GM13977 (cell line): ENCODE measurements around the gene BTC.

Experiments used
- DNase-seq: peaks from one replicate; pipeline ENCODE4 v3.0.0; 2012; ENCODE audit warnings: low spot score
- CTCF ChIP-seq: IDR thresholded peaks from 2 replicates; pipeline ENCODE4 v1.5.1; 2012; ENCODE audit warnings: mild to moderate bottlenecking, control low read depth; ENCODE audit not compliant: insufficient read depth; ENCODE audit errors: extremely low read depth, missing control alignments
- in situ Hi-C: fragments of 300-500 bp; cut with MboI; formaldehyde crosslinking; loops from one replicate; pipeline ENCODE4 v1.12.0; 2022; ENCODE audit warnings: low sequenced_read_pairs, low pct_unique_long_range_greater_than_20kb, mixed read lengths, inconsistent platforms; ENCODE audit not compliant: unreplicated experiment

The BTC gene

GRCh38 chr4:74790652-74791051 is 3.7 kb downstream of the BTC start:
- TF ChIP-seq CTCF = no peak
- DNase-seq = no peak
- in situ Hi-C loops = no loop called here

DNA sequence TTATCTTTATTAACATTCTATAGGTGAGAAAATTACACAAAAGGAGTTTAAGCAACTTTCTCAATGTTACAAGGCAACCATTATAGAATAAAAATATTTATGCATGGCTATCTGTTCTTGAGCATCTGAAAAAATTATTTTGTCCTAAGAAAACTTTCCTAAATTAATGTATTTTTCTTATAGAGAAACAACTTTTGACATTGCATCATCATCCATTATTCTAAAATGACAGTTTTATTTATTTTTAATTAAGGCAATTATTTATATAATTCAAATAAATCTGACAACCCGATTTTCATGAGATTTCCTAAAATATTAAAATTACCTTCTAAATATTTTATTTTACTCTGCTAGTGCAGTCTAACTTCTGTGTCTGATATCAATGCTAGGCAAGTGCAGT is 4.8 kb downstream of the BTC start:
- in situ Hi-C loops = no loop called here
- TF ChIP-seq CTCF = no peak
- DNase-seq = no peak

DNA sequence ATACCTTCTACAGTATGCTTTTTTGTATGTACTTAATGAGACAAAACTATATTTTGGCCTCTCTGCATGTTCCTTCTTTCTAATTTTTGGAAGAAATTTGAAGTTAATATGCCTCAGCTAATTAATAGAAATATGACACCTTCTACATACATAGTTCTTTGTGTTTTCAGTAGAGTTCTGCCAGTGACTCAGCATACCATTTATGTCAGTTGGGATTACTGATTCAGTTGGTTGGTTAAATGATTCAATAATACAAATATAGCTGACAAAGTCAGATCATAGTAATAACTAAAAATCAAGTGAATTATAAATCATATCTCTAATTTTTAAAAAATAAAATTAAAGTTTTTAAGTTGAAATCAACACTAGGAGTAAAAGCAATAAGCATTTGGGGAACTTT is 16.8 kb downstream of the BTC start:
- DNase-seq = no peak
- in situ Hi-C loops = no loop called here
- TF ChIP-seq CTCF = no peak

DNA sequence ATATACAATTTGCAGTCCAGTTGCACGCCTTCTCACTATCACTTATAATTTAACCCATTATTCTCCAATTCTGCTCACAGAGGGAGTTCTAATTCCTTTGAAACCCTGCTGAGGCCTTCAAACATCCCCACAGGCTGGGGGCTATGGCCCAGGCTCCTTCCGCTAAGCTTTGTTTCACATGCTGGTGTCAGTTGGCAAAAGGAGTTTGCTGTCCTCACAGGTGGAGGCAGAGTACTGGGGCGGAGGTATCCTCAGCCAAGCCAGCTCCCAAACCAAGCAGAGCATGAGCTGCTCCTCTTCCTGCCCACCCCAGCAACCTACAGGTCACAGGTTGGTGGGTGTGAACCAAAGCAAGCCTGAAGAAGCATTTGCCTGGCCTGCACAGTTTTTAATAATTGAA is 21.5 kb downstream of the BTC start:
- TF ChIP-seq CTCF = no peak
- in situ Hi-C loops = no loop called here
- DNase-seq = no peak

- in situ Hi-C loops = no loop called here
- no peak for DNase-seq
- TF ChIP-seq CTCF = no peak
These were observed 22.2 kb downstream of the BTC start for GRCh38 chr4:74772106-74772505.

DNA sequence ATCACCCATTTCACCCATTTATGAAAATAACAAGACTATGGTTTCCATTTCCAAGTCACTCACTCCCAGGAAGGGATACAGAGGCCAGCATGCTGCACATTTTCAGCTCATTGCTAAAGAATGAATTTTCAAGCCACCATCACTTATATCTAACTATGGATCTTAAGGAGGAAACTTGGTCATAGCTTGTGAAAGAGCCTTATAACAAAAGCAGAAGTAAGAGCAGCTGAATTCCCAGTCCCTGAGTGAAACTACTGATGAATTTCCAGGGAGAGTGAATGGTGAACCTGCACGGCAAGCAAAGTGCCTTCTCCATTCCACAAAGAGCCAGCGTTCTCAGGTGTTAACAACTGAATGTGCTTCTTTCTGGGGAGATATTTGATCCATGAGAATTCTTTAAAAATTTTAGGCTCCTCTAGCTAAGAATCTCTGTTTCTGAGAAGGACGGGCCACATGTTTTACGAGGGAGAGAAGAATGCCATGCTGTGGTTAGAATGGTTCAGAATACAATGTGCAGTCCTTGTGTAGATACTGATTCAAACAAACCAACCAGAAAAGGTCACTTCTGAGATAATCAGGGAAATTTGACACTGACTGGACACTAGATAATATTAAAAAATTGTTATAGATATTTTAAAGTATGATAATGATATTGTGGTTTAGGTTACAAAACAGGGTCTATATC is 24.0 kb downstream of the BTC start:
- in situ Hi-C loops = no loop called here
- no peak for DNase-seq
- no peak for TF ChIP-seq CTCF
